Ishikawa (cell line): ENCODE results near the gene ADGRL3.

ENCODE experiments used
- CEBPB ChIP-seq: IDR thresholded peaks from 2 replicates; pipeline ENCODE4 v1.6.1; 2012
- CREB1 ChIP-seq: IDR thresholded peaks from 2 replicates; pipeline ENCODE4 v1.6.1; 2012; ENCODE audit warnings: low read depth
- EGR1 ChIP-seq: IDR thresholded peaks from 2 replicates; pipeline ENCODE4 v1.6.1; 2012
- EP300 ChIP-seq: IDR thresholded peaks from 2 replicates; pipeline ENCODE4 v1.6.1; 2012; ENCODE audit warnings: borderline replicate concordance
- FOXM1 ChIP-seq: IDR thresholded peaks from 2 replicates; pipeline ENCODE4 v1.6.1; 2012; ENCODE audit warnings: low read depth, borderline replicate concordance
- MAX ChIP-seq: IDR thresholded peaks from 2 replicates; pipeline ENCODE4 v1.6.1; 2012
- NFIC ChIP-seq: IDR thresholded peaks from 2 replicates; pipeline ENCODE4 v1.6.1; 2012
- RAD21 ChIP-seq: IDR thresholded peaks from 2 replicates; pipeline ENCODE4 v1.6.1; 2012; ENCODE audit warnings: low read depth
- REST ChIP-seq: IDR thresholded peaks from 2 replicates; pipeline ENCODE4 v1.6.1; 2012; ENCODE audit warnings: low read depth, mild to moderate bottlenecking
- TAF1 ChIP-seq: IDR thresholded peaks from 2 replicates; pipeline ENCODE4 v1.6.1; 2012; ENCODE audit warnings: low read depth, mild to moderate bottlenecking
- TCF12 ChIP-seq: IDR thresholded peaks from 2 replicates; pipeline ENCODE4 v1.6.1; 2012; ENCODE audit warnings: low read depth
- TEAD4 ChIP-seq: IDR thresholded peaks from 2 replicates; pipeline ENCODE4 v1.6.1; 2012
- USF1 ChIP-seq: IDR thresholded peaks from 2 replicates; pipeline ENCODE4 v1.6.1; 2012
- YY1 ChIP-seq: IDR thresholded peaks from 2 replicates; pipeline ENCODE4 v1.6.1; 2012; ENCODE audit warnings: low read depth
- ZBTB7A ChIP-seq: IDR thresholded peaks from 2 replicates; pipeline ENCODE4 v1.6.1; 2012; ENCODE audit warnings: low read depth

ADGRL3 gene

GRCh38 chr4:62018537-62018936 lies 818.4 kb downstream of the ADGRL3 start:
- TF ChIP-seq NFIC (no peak), TCF12 (no peak), TAF1 (no peak), TEAD4 (no peak)

GRCh38 chr4:62023633-62024032 lies 823.5 kb downstream of the ADGRL3 start:
- TF ChIP-seq YY1 (no peak), USF1 (no peak), CEBPB (no peak), FOXM1 (no peak), RAD21 (no peak)

GRCh38 chr4:62028745-62029144 lies 828.6 kb downstream of the ADGRL3 start:
- TF ChIP-seq EGR1 (no peak), NFIC (no peak), ZBTB7A (no peak), TAF1 (no peak), RAD21 (no peak), EP300 (no peak), TEAD4 (no peak), REST (no peak), FOXM1 (no peak), USF1 (no peak)

- TF ChIP-seq NFIC (no peak), USF1 (no peak), REST (no peak), RAD21 (no peak), MAX (no peak), ZBTB7A (no peak), YY1 (no peak), CEBPB (no peak), TCF12 (no peak), CREB1 (no peak), EGR1 (no peak), FOXM1 (no peak), TEAD4 (no peak), TAF1 (no peak), EP300 (no peak)
These were observed 830.8 kb downstream of the ADGRL3 start for GRCh38 chr4:62030958-62031357.

GRCh38 chr4:62037571-62037970 lies 837.4 kb downstream of the ADGRL3 start:
- no peak for TF ChIP-seq RAD21
- TF ChIP-seq TAF1 = no peak
- TF ChIP-seq FOXM1 = no peak
- no peak for TF ChIP-seq USF1
- TF ChIP-seq TCF12 = no peak
- TF ChIP-seq ZBTB7A = no peak
- no peak for TF ChIP-seq TEAD4
- TF ChIP-seq EGR1 = no peak
- TF ChIP-seq CREB1 = no peak
- no peak for TF ChIP-seq REST
- TF ChIP-seq MAX = no peak
